Keratinocyte (primary cell): ENCODE results near the gene SEPHS2.

Source experiments
- CTCF ChIP-seq, 3 experiments: IDR thresholded peaks in 1 of 3; conservative IDR thresholded peaks in 1 of 3; optimal IDR thresholded peaks in 1 of 3; 2 replicates in 2 of 3; 3 replicates in 1 of 3; pipeline versions ENCODE3 to v1.5.1; 2011; ENCODE audit warnings: low read length in 3 of 3, mild to moderate bottlenecking in 3 of 3, moderate library complexity in 2 of 3, control low read depth in 1 of 3, inconsistent platforms in 1 of 3; ENCODE audit not compliant: insufficient read depth in 2 of 3; ENCODE audit errors: extremely low read depth in 1 of 3
- EZH2 ChIP-seq: IDR thresholded peaks from one replicate; pipeline ENCODE4 v1.6.1; 2012; ENCODE audit warnings: inconsistent platforms, mild to moderate bottlenecking, low read length, moderate library complexity

- TF ChIP-seq CTCF (optimal IDR thresholded peaks at IDR 0.05 in 1 of 3, IDR thresholded peaks at IDR 0.05 in 1 of 3, conservative IDR thresholded peaks at IDR 0.05 in 1 of 3; ENCODE audit: extremely low read depth in 1 of 3, insufficient read depth in 2 of 3, low read length in 3 of 3) (no peak), EZH2 (no peak)
These were observed 13.8 kb upstream of the SEPHS2 start for GRCh38 chr16:30459456-30459855.
